ENCODE data around the gene MAB21L1.
A peak's percentile ranks its signal among the peaks of the same experiment; 100 is the strongest.

Gene MAB21L1

GRCh38 chr13:35475212-35475959 is 1.1 kb downstream of the MAB21L1 start:
- Histone ChIP-seq H3K9me3 (ENCODE audit: control insufficient read depth, insufficient read depth, low read depth, low read length) (no peaks in the 10 kb centered on the region), H3K27ac (ENCODE audit: extremely low read depth, low read depth, low read length) (peak overlapping the region; percentile 63; the same call in 1 of the 2 replicates), H3K4me1 (ENCODE audit: control insufficient read depth, insufficient read depth, low read length) (no peaks in the 10 kb centered on the region), H3K36me3 (ENCODE audit: control insufficient read depth in 2 of 2, insufficient read depth in 1 of 2, low read length in 2 of 2) (no peaks in the 10 kb centered on the region), H3K4me3 (ENCODE audit: low read depth, low read length) (peak overlapping the region; percentile 68)
- ChIA-PET POLR2A (interaction anchor here (1.5 kb wide), 1 partner anchor 10 kb away, joined by 6 read pairs; no protein-coding TSS in a partner anchor), CTCF (interaction anchor here (0.6 kb wide), 1 partner anchor 229 kb away, joined by 3 read pairs; no protein-coding TSS in a partner anchor)
- peak; percentile 40; the same call in 1 of the 2 replicates for TF ChIP-seq ZNF341 (tag by site-specific recombination; IDR thresholded peaks at IDR 0.05; ENCODE audit: low read depth)
- TF ChIP-seq ZNF660 (tag by site-specific recombination; IDR thresholded peaks at IDR 0.05), result peak; percentile 31; the same call in 1 of the 2 replicates
- TF ChIP-seq ZNF555 (tag by site-specific recombination; conservative IDR thresholded peaks at IDR 0.05), result no peak
- TF ChIP-seq HOXA7 (CRISPR knock-in tag; IDR thresholded peaks at IDR 0.05; ENCODE audit: borderline replicate concordance), result no peak
- TF ChIP-seq GLIS2 (tag by site-specific recombination; IDR thresholded peaks at IDR 0.05), result peak; percentile 42; the same call in 1 of the 2 replicates
- TF ChIP-seq CTCF (tag by site-specific recombination; IDR thresholded peaks at IDR 0.05), result 0 out of 2 replicates have a peak, but pooled peaks have one; percentile 19
- TF ChIP-seq KLF16 (tag by site-specific recombination; IDR thresholded peaks at IDR 0.05), result peak; percentile 54; the same call in 1 of the 2 replicates
- TF ChIP-seq ZNF600 (tag by site-specific recombination; IDR thresholded peaks at IDR 0.05), result no peak
- TF ChIP-seq ZNF530 (tag by site-specific recombination; IDR thresholded peaks at IDR 0.05; ENCODE audit: low read depth), result no peak
- TF ChIP-seq ZNF610 (tag by site-specific recombination; IDR thresholded peaks at IDR 0.05; ENCODE audit: borderline replicate concordance), result no peak
- TF ChIP-seq, protein P1, sequence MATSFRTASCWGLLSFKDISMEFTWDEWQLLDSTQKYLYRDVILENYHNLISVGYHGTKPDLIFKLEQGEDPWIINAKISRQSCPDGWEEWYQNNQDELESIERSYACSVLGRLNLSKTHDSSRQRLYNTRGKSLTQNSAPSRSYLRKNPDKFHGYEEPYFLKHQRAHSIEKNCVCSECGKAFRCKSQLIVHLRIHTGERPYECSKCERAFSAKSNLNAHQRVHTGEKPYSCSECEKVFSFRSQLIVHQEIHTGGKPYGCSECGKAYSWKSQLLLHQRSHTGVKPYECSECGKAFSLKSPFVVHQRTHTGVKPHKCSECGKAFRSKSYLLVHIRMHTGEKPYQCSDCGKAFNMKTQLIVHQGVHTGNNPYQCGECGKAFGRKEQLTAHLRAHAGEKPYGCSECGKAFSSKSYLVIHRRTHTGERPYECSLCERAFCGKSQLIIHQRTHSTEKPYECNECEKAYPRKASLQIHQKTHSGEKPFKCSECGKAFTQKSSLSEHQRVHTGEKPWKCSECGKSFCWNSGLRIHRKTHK (tag by site-specific recombination; IDR thresholded peaks at IDR 0.05), result no peak
- TF ChIP-seq ZBTB44 (tag by site-specific recombination; IDR thresholded peaks at IDR 0.05), result peak; percentile 45; the same call in 1 of the 2 replicates
- TF ChIP-seq PRDM10 (tag by site-specific recombination; IDR thresholded peaks at IDR 0.05), result 0 out of 2 replicates have a peak, but pooled peaks have one; percentile 9
- no peak for TF ChIP-seq ZNF214 (tag by site-specific recombination; IDR thresholded peaks at IDR 0.05; ENCODE audit: borderline replicate concordance)
- peak; percentile 80 for TF ChIP-seq ZBTB17 (tag by site-specific recombination; IDR thresholded peaks at IDR 0.05)
- TF ChIP-seq, protein P2, sequence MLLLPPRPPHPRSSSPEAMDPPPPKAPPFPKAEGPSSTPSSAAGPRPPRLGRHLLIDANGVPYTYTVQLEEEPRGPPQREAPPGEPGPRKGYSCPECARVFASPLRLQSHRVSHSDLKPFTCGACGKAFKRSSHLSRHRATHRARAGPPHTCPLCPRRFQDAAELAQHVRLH (tag by site-specific recombination; IDR thresholded peaks at IDR 0.05), result peak; percentile 20; the same call in 1 of the 2 replicates
- 0 out of 2 replicates have a peak, but pooled peaks have one; percentile 67 for TF ChIP-seq ZNF777 (tag by site-specific recombination; IDR thresholded peaks at IDR 0.05; ENCODE audit: borderline replicate concordance)
- TF ChIP-seq ZNF354C (tag by site-specific recombination; IDR thresholded peaks at IDR 0.05; ENCODE audit: borderline replicate concordance, low read depth), result no peak
- TF ChIP-seq, protein P3, sequence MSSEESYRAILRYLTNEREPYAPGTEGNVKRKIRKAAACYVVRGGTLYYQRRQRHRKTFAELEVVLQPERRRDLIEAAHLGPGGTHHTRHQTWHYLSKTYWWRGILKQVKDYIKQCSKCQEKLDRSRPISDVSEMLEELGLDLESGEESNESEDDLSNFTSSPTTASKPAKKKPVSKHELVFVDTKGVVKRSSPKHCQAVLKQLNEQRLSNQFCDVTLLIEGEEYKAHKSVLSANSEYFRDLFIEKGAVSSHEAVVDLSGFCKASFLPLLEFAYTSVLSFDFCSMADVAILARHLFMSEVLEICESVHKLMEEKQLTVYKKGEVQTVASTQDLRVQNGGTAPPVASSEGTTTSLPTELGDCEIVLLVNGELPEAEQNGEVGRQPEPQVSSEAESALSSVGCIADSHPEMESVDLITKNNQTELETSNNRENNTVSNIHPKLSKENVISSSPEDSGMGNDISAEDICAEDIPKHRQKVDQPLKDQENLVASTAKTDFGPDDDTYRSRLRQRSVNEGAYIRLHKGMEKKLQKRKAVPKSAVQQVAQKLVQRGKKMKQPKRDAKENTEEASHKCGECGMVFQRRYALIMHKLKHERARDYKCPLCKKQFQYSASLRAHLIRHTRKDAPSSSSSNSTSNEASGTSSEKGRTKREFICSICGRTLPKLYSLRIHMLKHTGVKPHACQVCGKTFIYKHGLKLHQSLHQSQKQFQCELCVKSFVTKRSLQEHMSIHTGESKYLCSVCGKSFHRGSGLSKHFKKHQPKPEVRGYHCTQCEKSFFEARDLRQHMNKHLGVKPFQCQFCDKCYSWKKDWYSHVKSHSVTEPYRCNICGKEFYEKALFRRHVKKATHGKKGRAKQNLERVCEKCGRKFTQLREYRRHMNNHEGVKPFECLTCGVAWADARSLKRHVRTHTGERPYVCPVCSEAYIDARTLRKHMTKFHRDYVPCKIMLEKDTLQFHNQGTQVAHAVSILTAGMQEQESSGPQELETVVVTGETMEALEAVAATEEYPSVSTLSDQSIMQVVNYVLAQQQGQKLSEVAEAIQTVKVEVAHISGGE (tag by site-specific recombination; conservative IDR thresholded peaks at IDR 0.05; ENCODE audit: low read depth), result 0 out of 2 replicates have a peak, but pooled peaks have one; percentile 13
- TF ChIP-seq YY1 (tag by site-specific recombination; IDR thresholded peaks at IDR 0.05), result 0 out of 2 replicates have a peak, but pooled peaks have one; percentile 48

Data from HEK293 (cell line).